Liver (tissue), 3 donors: ENCODE results near the gene CYBA.

Experiments
- ATF3 ChIP-seq: IDR thresholded peaks from 2 replicates; pipeline ENCODE4 v1.6.1; 2016; ENCODE audit warnings: antibody characterized with exemption
- CTCF ChIP-seq: fragments of 150-350 bp; IDR thresholded peaks from 2 replicates; pipeline ENCODE4 v1.5.1; 2017; ENCODE audit warnings: improper control_type of control experiment, low read depth, low read length; ENCODE audit not compliant: missing input control
- EGR1 ChIP-seq, 2 donors: IDR thresholded peaks; 2 replicates each; pipeline ENCODE4 v1.6.1; 2016 to 2018; ENCODE audit warnings: antibody characterized with exemption in 2 of 2, low read depth in 2 of 2
- GABPA ChIP-seq, 2 donors: IDR thresholded peaks in 1 of 2; conservative IDR thresholded peaks in 1 of 2; 2 replicates each; pipeline ENCODE4 v1.6.1; 2016; ENCODE audit warnings: antibody characterized with exemption in 2 of 2, mild to moderate bottlenecking in 1 of 2, moderate library complexity in 1 of 2
- MAX ChIP-seq: IDR thresholded peaks from 2 replicates; pipeline ENCODE4 v1.6.1; 2016; ENCODE audit warnings: antibody characterized with exemption
- RAD21 ChIP-seq, 2 donors: IDR thresholded peaks; 2 replicates each; pipeline ENCODE4 v1.6.1; 2016; ENCODE audit warnings: antibody characterized with exemption in 2 of 2, mild to moderate bottlenecking in 2 of 2
- SP1 ChIP-seq: IDR thresholded peaks from 2 replicates; pipeline ENCODE4 v1.6.1; 2018; ENCODE audit warnings: antibody characterized with exemption, mild to moderate bottlenecking
- TAF1 ChIP-seq: conservative IDR thresholded peaks from 2 replicates; pipeline ENCODE4 v1.6.1; 2016; ENCODE audit warnings: antibody characterized with exemption, mild to moderate bottlenecking
- YY1 ChIP-seq: IDR thresholded peaks from 2 replicates; pipeline ENCODE4 v1.6.1; 2016; ENCODE audit warnings: antibody characterized with exemption, mild to moderate bottlenecking
- donor health status: healthy.
- donor health status: healthy.

GRCh38 chr16:88651989-88652761, 1.3 kb upstream of the CYBA start:
- TF ChIP-seq ATF3 (no peak), CTCF (no peak), YY1 (no peak), GABPA (IDR thresholded peaks at IDR 0.05 in 1 of 2, conservative IDR thresholded peaks at IDR 0.05 in 1 of 2) (no peak), TAF1 (no peak), RAD21 (IDR thresholded peaks at IDR 0.05) (no peak), EGR1 (IDR thresholded peaks at IDR 0.05; ENCODE audit: low read depth in 2 of 2) (no peak), SP1 (no peak), MAX (no peak)
